NCI-H146 (cell line): ENCODE measurements around the gene CATSPERD.
A peak's percentile ranks its signal among the peaks of the same experiment; 100 is the strongest.

ENCODE experiments used
- DNase-seq: peaks from one replicate; lab custom pipeline; 2025; lab: John Stamatoyannopoulos, UW

CATSPERD gene

GRCh38 chr19:5827342-5827890 is 107.0 kb downstream of the CATSPERD start:
- peak; percentile 33 for DNase-seq

GRCh38 chr19:5827891-5828660 is 107.6 kb downstream of the CATSPERD start:
- DNase-seq, result peak; percentile 88
